ENCODE data around the gene GP9.
"Not testable (repeated sequence)": the region's sequence is repeated elsewhere in the genome, so short reads cannot be mapped to it uniquely, and the experiment has no call there.

The GP9 gene

GRCh38 chr3:129050556-129051295 lies 9.9 kb upstream of the GP9 start:
- FAIRE-seq (no peak), DNase-seq (ENCODE audit: low spot score) (no peak)

- DNase-seq (ENCODE audit: low spot score) (no peak), FAIRE-seq (no peak)
Observed at GRCh38 chr3:129051871-129052340, 8.7 kb upstream of the GP9 start.

GRCh38 chr3:129052675-129053074 lies 7.9 kb upstream of the GP9 start:
- DNase-seq (ENCODE audit: low spot score) (no peak), FAIRE-seq (no peak)

- no peak for DNase-seq (ENCODE audit: low spot score)
- FAIRE-seq = no peak
Observed at GRCh38 chr3:129054605-129055104, 5.9 kb upstream of the GP9 start.

GRCh38 chr3:129056451-129057173 lies 4.0 kb upstream of the GP9 start:
- no peak for DNase-seq (ENCODE audit: low spot score)
- no peak for FAIRE-seq

- FAIRE-seq (no peak), DNase-seq (ENCODE audit: low spot score) (no peak)
Observed at GRCh38 chr3:129057249-129057648, 3.3 kb upstream of the GP9 start.

- DNase-seq (ENCODE audit: low spot score) (no peak), FAIRE-seq (no peak)
Observed at GRCh38 chr3:129058441-129059200, 2.0 kb upstream of the GP9 start.

- DNase-seq (ENCODE audit: low spot score) (no peak), FAIRE-seq (no peak)
Observed at GRCh38 chr3:129059311-129059958, 1.1 kb upstream of the GP9 start.

GRCh38 chr3:129061023-129061887 lies 676 bp downstream of the GP9 start:
- FAIRE-seq (no peak), DNase-seq (ENCODE audit: low spot score) (no peak)

- FAIRE-seq (no peak), DNase-seq (ENCODE audit: low spot score) (no peak)
Observed at GRCh38 chr3:129061888-129062834, 1.6 kb downstream of the GP9 start.

GRCh38 chr3:129063091-129063640 lies 2.6 kb downstream of the GP9 start:
- FAIRE-seq = no peak
- DNase-seq (ENCODE audit: low spot score) = no peak

- DNase-seq (ENCODE audit: low spot score) (no peak), FAIRE-seq (no peak)
Observed at GRCh38 chr3:129063841-129064482, 3.4 kb downstream of the GP9 start.

- FAIRE-seq = no peak
Observed at GRCh38 chr3:129065016-129065719, 4.6 kb downstream of the GP9 start.

GRCh38 chr3:129065720-129066073 lies 5.1 kb downstream of the GP9 start:
- DNase-seq (ENCODE audit: low spot score) = no peak
- FAIRE-seq = no peak

More at GRCh38 chr3:129065016-129065719, 4.6 kb downstream of the GP9 start:
- DNase-seq (ENCODE audit: low spot score) = no peak

GRCh38 chr3:129067719-129068118 lies 7.1 kb downstream of the GP9 start:
- DNase-seq (ENCODE audit: low spot score); FAIRE-seq: not testable (repeated sequence)

GRCh38 chr3:129068291-129068886 lies 7.8 kb downstream of the GP9 start:
- DNase-seq (ENCODE audit: low spot score) (no peak), FAIRE-seq (no peak)

- not testable (repeated sequence) for FAIRE-seq; DNase-seq (ENCODE audit: low spot score)
Observed at GRCh38 chr3:129069313-129070085, 8.9 kb downstream of the GP9 start.

Measured in urothelium cell line (cell line).